Activated CD4-positive, alpha-beta memory T cell treated with anti-CD3 and anti-CD28 coated beads, Interleukin-2, amount 10 ng/mL, durations not matched to agents 7 days and 5 days (primary cell): ENCODE results near the gene ACOXL. TPM values are rescaled to one million over a fixed set of nuclear protein-coding genes. Genes with fewer than 3 reads are reported as not detected.

Experiments used
- CTCF ChIA-PET: fragments of 350-600 bp; sonication (Branson Sonifier 250); formaldehyde crosslinking; loops from one replicate; lab custom pipeline; 2021; ENCODE audit warnings: antibody characterized with exemption, inconsistent platforms; lab: Charles Lee
- POLR2A ChIA-PET: fragments of 350-600 bp; sonication (Branson Sonifier 250); formaldehyde crosslinking; loops from one replicate; lab custom pipeline; 2021; ENCODE audit warnings: antibody characterized with exemption; lab: Charles Lee
- DNase-seq: peaks from one replicate; pipeline ENCODE4 v3.0.0-alpha.2; 2020
- H3K27ac Mint-ChIP-seq: one replicate; pipeline ENCODE4 v1.8.0; 2021; ENCODE audit warnings: mild to moderate bottlenecking, mixed read lengths
- H3K27me3 Mint-ChIP-seq: one replicate; pipeline ENCODE4 v1.8.0; 2021; ENCODE audit warnings: mixed read lengths
- H3K36me3 Mint-ChIP-seq: one replicate; pipeline ENCODE4 v1.8.0; 2021; ENCODE audit warnings: low read depth, mixed read lengths
- H3K4me1 Mint-ChIP-seq: one replicate; pipeline ENCODE4 v1.8.0; 2021; ENCODE audit warnings: mixed read lengths
- H3K4me3 Mint-ChIP-seq: one replicate; pipeline ENCODE4 v1.8.0; 2021; ENCODE audit warnings: mild to moderate bottlenecking, mixed read lengths
- H3K9me3 Mint-ChIP-seq: one replicate; pipeline ENCODE4 v1.8.0; 2021; ENCODE audit warnings: mixed read lengths
- total RNA-seq, 2 experiments: library from RNA; stranded (reverse); gene quantifications; one replicate each; pipeline ENCODE4 v1.2.3, GENCODE V29; 2021

The ACOXL gene
- total RNA-seq, 2 experiments from 2014 or later: 0.18 to 0.30 TPM

DNA sequence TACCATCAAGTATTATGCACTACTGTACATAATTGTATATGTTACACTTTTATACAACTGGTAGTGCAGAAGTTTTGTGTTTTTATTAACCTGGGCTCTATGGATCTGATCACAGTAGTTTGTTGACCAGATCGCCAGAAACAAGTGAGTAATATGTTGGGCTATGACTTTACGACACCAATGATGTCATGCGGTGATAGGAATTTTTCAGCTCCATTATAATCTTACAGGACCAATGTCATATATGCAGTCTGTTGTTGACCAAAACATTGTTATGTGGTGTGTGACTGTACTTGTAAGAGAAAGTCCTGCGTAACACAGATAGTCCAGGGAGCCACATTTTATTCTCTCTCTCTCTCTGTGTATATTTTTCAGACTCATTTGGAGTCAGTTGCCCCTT, 4.5 kb upstream of the ACOXL start:
- Mint-ChIP-seq H3K4me1 (peaks cover 9% of the 10 kb centered on the region), H3K27me3 (peaks cover 48% of the 10 kb centered on the region), H3K27ac (no peak overlapping the region), H3K36me3 (peaks cover 2% of the 10 kb centered on the region), H3K9me3 (no peaks in the 10 kb centered on the region), H3K4me3 (no peak overlapping the region)
- DNase-seq: no peak
- ChIA-PET CTCF (no interaction called here), POLR2A (no interaction called here)

DNA sequence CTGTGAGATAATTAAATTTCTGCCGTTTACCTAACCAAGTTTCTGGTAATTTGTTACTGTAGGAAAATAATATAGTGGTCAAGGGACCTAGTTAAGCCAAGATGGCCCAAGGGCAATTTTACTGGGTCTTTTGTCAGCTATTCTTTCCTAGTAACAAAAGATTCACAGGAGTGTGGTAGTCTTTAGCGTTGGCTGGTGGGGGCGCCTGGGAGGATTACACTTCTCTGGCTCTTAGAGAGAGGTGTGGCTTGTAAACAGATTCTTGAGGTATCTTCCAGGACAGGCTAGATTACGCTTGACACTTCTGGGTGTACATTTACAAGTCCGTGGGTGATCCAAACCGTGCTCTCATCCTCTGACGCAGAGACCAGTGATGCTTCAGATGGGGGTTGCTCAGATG, 3.3 kb upstream of the ACOXL start:
- POLR2A ChIA-PET: no interaction called here
- Mint-ChIP-seq H3K9me3 (no peaks in the 10 kb centered on the region), H3K27me3 (peaks cover 53% of the 10 kb centered on the region), H3K4me3 (no peak overlapping the region), H3K27ac (no peak overlapping the region), H3K4me1 (peaks cover 13% of the 10 kb centered on the region), H3K36me3 (peaks cover 2% of the 10 kb centered on the region)
- CTCF ChIA-PET: no interaction called here
- no peak for DNase-seq

DNA sequence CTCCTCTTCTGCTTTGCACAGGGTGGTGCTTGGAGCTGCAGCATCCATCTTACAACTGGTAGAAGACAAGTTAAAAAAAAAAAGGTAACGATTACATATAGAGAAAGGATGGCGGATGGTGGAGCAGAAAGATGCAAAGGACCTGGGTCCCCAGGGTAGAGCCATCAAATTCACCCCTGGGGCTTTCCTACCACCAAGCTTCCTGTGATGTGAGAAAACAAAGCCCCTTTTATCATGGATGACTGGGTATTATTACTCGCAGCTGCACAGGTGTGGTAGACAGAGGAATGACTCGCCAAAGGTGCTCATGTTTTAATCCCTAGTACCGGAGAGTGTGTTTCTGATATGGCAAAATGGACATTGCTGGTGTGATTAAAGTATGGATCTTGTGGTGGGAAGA, 1.3 kb upstream of the ACOXL start:
- CTCF ChIA-PET: interaction anchor here (0.6 to 1.1 kb wide), 2 partner anchors 8 to 12 kb away, joined by 3 to 4 read pairs; no protein-coding TSS in a partner anchor
- Mint-ChIP-seq H3K9me3 (no peaks in the 10 kb centered on the region), H3K4me1 (peaks cover 13% of the 10 kb centered on the region), H3K4me3 (no peak overlapping the region), H3K27me3 (peaks cover 68% of the 10 kb centered on the region), H3K27ac (no peak overlapping the region), H3K36me3 (peaks cover 2% of the 10 kb centered on the region)
- POLR2A ChIA-PET: no interaction called here
- DNase-seq: no peak

DNA sequence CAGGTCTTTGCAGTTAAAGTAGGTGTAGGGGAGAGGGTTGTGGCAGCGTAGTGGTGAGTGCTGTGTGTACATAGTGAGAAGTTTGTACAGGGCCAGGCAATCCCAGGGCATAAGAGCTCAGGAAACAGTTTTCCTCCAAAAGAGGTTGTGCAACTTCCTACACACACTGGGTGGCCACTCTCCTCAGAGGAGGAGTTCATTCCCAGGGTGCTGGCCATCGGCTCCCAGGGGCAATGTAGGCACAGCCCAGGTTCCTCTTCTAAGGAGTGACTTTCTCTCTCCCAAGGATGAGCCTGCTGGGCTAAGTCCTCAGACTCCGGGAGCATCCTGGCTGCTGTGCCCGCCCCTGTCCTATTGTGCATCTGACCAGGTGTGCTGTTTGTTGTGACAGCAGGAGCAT, 3.0 kb downstream of the ACOXL start:
- Mint-ChIP-seq H3K4me1 (peaks cover 13% of the 10 kb centered on the region), H3K27me3 (peaks cover 81% of the 10 kb centered on the region), H3K27ac (no peak overlapping the region), H3K36me3 (peaks cover 2% of the 10 kb centered on the region), H3K4me3 (no peak overlapping the region), H3K9me3 (no peaks in the 10 kb centered on the region)
- POLR2A ChIA-PET: interaction anchor here (3.4 kb wide), 1 partner anchor 57 kb away, joined by 13 read pairs; the partner anchor contains the start of gene BUB1
- CTCF ChIA-PET: no interaction called here
- DNase-seq: no peak

DNA sequence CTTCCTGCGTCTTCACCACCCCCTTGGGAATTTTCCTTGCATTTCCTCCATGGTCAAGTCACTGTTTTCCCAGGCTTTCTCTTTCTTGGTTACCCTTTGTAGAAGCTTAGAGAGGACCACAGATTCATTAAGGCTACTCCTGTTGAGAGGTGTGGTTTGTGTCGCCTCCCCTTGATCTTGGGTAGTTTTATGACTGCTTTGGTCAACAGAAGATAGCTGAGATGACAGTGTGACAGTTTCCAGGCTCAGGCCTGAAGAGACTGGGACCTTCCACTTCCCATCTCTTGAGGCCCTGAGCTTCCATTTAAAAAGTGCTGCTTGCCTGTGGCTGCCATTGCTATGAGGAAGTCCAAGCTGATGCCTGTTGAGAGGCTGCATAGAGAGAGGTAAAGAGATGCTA, 5.4 kb downstream of the ACOXL start:
- Mint-ChIP-seq H3K4me1 (peaks cover 27% of the 10 kb centered on the region), H3K9me3 (no peaks in the 10 kb centered on the region), H3K4me3 (no peak overlapping the region), H3K27ac (no peak overlapping the region), H3K36me3 (no peaks in the 10 kb centered on the region), H3K27me3 (peaks cover 74% of the 10 kb centered on the region)
- ChIA-PET CTCF (no interaction called here), POLR2A (interaction anchor here (0.7 kb wide), 1 partner anchor 60 kb away, joined by 3 read pairs; the partner anchor contains the start of gene BUB1)
- DNase-seq: no peak

DNA sequence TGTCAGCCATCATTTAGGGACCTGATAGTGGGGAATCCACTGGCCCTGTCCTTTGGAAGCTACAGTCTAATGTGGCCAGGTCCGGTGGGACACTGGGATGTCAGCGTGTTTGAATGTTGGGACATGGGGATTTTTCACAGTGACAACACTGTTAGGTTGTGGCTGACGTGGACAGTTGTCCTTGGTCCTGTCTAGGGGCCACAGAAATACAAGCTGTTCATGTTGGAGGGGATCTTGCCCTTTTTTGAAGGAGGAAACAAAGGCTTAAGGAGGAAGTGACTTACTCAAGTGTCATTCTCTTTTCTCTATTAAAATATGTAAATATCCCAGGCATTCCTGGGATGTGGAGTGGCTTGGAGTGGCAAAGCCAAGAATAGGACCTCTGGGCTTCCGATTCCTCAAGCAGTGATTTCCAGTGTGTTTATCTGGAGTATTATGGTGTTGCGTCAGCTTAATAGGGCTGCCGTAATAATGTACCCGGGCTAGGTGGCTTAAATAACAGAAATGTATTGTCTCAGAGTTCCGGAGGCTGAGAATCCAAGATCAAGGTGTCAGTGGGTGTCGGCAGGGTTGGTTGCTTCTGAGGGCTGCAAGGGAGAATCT, 8.5 kb downstream of the ACOXL start:
- Mint-ChIP-seq H3K36me3 (no peaks in the 10 kb centered on the region), H3K4me3 (no peak overlapping the region), H3K27ac (no peak overlapping the region), H3K27me3 (peaks cover 69% of the 10 kb centered on the region), H3K4me1 (peaks cover 28% of the 10 kb centered on the region), H3K9me3 (no peaks in the 10 kb centered on the region)
- ChIA-PET CTCF (no interaction called here), POLR2A (no interaction called here)
- DNase-seq: no peak

DNA sequence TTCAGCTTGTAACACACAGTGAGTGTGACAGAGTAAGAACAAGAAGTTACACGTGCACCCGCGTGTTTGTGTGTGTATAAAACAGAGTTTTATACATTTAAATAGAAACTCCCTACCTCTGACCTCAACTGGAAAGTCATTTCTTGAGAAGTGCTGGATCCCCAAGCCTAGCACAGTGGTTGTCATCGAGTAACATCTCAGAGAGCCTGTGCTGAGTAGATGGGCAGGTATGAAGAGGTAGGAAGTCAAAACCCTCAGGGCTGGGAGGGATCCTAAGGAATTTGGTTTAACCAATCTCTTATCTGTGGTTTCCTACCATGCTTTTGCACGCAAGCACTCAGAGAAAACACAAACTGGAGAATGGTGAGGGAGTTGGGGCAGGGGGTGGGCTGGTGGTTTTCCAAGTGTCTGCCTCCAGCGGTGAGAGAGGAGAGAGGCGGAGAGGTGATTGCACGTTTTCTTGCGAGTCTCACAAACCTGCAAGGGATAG, 9.2 kb downstream of the ACOXL start:
- Mint-ChIP-seq H3K4me1 (peaks cover 32% of the 10 kb centered on the region), H3K9me3 (no peaks in the 10 kb centered on the region), H3K4me3 (no peak overlapping the region), H3K27ac (no peak overlapping the region), H3K27me3 (peaks cover 65% of the 10 kb centered on the region), H3K36me3 (no peaks in the 10 kb centered on the region)
- no peak for DNase-seq
- POLR2A ChIA-PET: no interaction called here
- CTCF ChIA-PET: no interaction called here

DNA sequence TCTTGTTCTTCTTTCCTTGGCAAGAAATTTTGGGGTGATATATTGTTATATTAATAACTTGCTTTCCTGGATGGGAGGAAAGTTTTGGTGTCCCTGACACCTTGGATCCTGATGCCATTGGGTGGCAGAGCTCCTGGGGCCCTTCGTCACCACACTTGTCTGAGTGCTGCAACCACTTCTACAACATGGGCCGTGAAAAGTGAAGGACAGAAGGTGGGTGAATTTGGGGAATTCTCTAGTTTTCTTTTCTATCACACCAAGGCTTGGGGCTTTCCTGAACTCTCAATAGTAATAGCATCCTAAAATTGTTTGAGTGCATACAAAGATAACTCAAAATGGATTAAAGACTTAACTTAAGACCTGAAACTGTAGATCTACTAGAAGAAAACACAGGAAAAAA, 10.0 kb downstream of the ACOXL start:
- Mint-ChIP-seq H3K36me3 (no peaks in the 10 kb centered on the region), H3K27me3 (peaks cover 59% of the 10 kb centered on the region), H3K4me1 (peaks cover 38% of the 10 kb centered on the region), H3K27ac (no peak overlapping the region), H3K9me3 (no peaks in the 10 kb centered on the region), H3K4me3 (no peak overlapping the region)
- CTCF ChIA-PET: no interaction called here
- no peak for DNase-seq
- POLR2A ChIA-PET: no interaction called here

DNA sequence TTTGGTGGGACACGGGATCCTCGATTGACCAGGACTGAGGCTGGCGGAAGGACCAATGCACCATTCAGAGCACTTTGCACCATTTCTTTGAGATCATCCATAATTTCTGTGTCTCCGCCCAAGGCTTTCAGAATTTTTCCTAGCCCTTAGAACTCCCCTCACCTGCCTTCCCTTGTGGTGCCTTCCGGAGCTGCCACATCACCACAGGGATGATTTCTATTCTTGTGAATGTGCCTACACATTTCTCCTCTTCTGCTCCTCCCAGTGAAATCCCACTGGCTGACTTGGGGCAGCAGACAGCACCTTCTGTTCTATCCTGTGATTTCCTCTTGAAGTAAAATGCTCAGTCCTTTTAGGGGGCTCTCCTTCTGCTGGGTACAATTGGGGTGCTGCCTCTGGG, 11.2 kb downstream of the ACOXL start:
- Mint-ChIP-seq H3K27me3 (peaks cover 47% of the 10 kb centered on the region), H3K9me3 (no peaks in the 10 kb centered on the region), H3K36me3 (no peaks in the 10 kb centered on the region), H3K4me3 (no peak overlapping the region), H3K4me1 (peaks cover 50% of the 10 kb centered on the region), H3K27ac (no peak overlapping the region)
- no peak for DNase-seq
- ChIA-PET CTCF (no interaction called here), POLR2A (no interaction called here)

DNA sequence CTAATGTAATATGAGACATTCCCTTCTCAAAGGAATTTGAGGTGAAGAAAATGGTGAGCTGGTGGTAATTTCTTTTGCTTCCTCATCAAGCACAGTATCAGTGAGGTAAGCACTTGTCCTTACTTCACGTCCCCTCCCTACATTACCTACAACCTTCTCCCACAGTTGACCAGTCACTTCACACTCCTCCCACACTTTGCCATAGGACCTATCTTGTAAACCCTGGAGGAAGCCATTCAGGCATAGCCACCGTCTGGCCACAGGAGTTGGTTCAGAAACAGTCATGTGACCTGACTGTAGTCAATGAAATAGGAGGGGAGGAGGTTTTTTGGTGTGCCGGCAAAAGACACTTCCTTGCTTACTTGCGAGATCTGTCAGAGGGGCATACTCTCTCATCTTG, 12.1 kb downstream of the ACOXL start:
- H3K4me1 Mint-ChIP-seq: peaks cover 57% of the 10 kb centered on the region
- H3K4me3 Mint-ChIP-seq: no peak overlapping the region
- CTCF ChIA-PET: interaction anchor here (0.7 kb wide), 1 partner anchor 11 kb away, joined by 3 read pairs; no protein-coding TSS in a partner anchor
- no peak overlapping the region for H3K27ac Mint-ChIP-seq
- DNase-seq: no peak
- no peaks in the 10 kb centered on the region for H3K36me3 Mint-ChIP-seq
- POLR2A ChIA-PET: no interaction called here
- H3K9me3 Mint-ChIP-seq: no peaks in the 10 kb centered on the region
- H3K27me3 Mint-ChIP-seq: peaks cover 41% of the 10 kb centered on the region

DNA sequence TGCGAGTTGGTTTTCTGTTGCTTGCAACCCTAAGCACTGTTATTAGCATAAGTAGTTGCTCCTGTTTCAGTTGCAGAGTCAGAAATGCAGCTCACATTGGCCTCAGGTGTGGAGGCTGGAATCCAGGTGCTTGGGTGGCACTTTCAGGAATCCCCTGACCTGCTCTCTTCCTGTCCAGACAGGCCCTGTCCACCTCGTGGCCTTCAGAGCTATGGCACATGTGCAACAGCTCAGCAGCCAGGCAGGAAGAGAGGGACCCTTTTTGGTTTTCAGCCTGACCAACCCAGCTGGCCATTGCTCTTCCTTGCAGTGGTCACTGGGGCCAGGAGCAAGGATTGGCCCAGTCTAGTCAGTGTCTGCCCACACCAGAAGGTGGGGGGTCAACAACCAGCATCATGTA, 12.7 kb downstream of the ACOXL start:
- H3K27me3 Mint-ChIP-seq: peaks cover 38% of the 10 kb centered on the region
- no peak overlapping the region for H3K4me3 Mint-ChIP-seq
- POLR2A ChIA-PET: no interaction called here
- no peaks in the 10 kb centered on the region for H3K9me3 Mint-ChIP-seq
- H3K4me1 Mint-ChIP-seq: peaks cover 63% of the 10 kb centered on the region
- DNase-seq: no peak
- no peak overlapping the region for H3K27ac Mint-ChIP-seq
- CTCF ChIA-PET: no interaction called here
- no peaks in the 10 kb centered on the region for H3K36me3 Mint-ChIP-seq

DNA sequence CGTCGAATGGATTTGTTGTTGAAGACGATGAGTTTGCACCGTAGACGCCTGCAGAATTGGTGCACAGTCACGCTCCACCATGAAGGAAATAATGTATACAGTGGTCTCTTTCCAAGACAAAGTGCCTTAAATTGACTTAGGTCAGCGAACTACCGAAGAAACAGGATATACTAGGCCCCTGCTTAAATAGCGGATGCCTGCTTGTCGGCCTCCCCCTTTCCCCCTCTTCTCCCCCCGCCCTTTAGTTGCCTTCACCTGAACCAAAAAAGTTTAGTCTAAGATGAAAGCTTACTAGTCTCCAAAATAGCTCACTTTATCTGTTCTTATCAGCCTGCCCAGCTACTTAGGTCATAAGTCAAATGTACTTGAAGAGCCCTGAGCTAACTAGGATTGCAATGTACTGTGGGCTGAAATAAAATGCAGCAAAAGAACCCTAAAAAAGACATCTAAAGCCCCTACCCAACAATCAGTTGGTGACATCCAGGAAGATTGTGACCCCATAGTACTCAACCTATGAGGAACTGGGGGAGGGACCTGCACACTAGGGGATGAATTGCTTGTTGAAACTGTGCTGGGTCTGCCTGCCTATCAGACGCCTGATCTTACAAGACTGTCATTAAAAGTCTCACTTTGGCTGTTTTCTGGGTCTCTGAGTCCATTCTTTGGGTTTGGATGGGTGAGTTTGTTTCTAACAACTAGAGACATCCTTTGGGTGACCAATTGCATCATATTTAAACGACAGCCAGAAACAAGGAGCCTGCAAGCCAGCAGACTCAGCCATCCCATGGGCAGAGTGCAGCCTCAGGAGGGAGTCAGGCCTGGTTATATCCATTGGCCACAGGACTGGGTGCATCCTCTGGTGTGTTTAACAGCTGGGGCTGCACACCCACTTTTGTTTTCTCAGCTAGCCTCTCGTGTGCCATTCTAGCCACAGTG, 14.5 kb downstream of the ACOXL start:
- Mint-ChIP-seq H3K4me1 (peaks cover 53% of the 10 kb centered on the region), H3K9me3 (no peaks in the 10 kb centered on the region), H3K27me3 (peaks cover 30% of the 10 kb centered on the region), H3K4me3 (no peak overlapping the region), H3K27ac (peak overlapping the region; percentile 69), H3K36me3 (no peaks in the 10 kb centered on the region)
- no peak for DNase-seq
- POLR2A ChIA-PET: interaction anchor here (1.6 to 3.7 kb wide), 3 partner anchors 14 to 112 kb away, joined by 9 to 49 read pairs (median 13); partner anchors contain the start of genes ACOXL and BUB1
- CTCF ChIA-PET: interaction anchor here (1.3 kb wide), 1 partner anchor 62 kb away, joined by 4 read pairs; no protein-coding TSS in a partner anchor
